ENCODE results near the gene POC1B.

The POC1B gene

GRCh38 chr12:89540586-89540985, 14.7 kb upstream of the POC1B start:
- in situ Hi-C loops (cut with MboI; ENCODE audit: low sequenced_read_pairs): loop anchor here (25.0 kb wide), 1 partner anchor 1372 kb away; no protein-coding TSS in a partner anchor

DNA sequence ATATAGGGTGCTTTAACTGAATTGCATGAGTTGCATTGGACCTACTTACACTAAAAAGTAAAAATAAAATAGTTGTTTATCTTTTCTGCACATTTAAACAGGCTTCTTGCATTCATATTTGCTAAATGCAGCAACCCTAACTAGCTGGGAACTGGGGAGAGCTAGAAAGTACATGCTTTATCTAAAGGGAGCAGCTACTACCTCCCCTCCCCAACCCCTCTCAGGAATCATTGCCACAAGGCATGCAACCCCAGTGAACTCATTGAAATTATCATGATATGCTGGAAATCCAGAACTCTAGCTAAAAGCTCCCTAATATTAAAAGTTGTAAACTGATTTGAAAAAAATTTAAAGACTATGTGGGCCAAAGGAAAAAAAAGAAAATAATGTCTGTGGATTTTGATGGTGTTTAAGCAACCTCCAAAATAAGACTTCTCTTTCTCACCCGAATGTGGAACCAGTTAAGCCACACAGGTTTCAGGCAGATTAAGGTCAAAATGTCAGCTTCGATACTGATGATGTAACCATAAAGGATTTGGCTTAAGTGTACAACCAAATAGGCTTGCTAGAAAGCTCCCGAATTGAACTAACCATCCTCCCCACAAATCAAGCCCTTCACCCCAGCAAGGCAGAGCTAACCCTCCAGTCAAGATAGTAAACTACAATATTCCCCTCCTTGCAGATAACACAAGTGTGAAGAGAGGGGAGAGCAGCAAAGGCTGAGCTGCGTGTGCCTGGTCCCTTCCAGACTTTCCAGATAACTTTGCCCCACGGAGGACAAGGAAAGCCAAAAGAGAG, 13.8 kb upstream of the POC1B start:
- in situ Hi-C loops (cut with MboI; ENCODE audit: low sequenced_read_pairs): loop anchor here (25.0 kb wide), 1 partner anchor 1373 kb away; no protein-coding TSS in a partner anchor

DNA sequence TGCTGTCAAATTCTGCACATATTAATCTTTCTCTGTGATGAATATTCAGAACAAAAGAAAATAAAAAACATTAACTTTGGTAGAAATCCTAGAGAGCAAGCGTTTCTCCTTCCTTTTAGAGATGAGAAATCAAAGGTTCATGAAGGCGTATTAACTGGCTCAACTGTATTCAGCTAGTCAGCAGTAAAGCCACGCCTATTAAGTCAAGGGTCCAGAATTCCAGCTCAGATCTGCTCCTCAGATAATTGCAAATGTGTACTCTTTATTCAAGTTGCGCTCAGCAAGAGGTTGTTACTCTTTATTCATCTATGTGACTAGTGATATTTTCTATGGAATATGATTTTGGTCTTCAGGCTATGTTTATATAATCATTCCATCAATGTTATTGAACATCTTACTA, 13.1 kb upstream of the POC1B start:
- in situ Hi-C loops (cut with MboI; ENCODE audit: low sequenced_read_pairs): loop anchor here (25.0 kb wide), 1 partner anchor 1373 kb away; no protein-coding TSS in a partner anchor

DNA sequence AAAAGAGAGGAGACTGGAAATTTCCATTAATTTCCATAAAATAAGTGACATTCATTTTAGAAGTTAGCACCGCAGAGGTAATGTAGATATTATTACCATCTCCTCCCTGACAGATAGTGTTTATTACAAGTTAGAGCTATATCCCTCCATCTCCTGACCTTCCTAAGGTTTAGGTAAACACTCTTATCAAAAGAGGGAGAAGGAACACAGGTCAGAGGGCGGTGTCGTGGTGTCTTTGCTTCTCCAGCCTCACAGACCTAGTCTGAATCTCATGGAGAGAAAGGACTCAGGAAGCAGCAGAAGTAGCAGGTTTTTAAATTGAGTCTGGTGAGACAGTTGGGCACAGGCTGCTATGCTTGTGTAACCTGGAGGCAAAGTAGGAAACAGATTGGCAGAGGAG, 11.5 kb upstream of the POC1B start:
- in situ Hi-C loops (cut with MboI; ENCODE audit: low sequenced_read_pairs): loop anchor here (25.0 kb wide), 1 partner anchor 1375 kb away; no protein-coding TSS in a partner anchor

DNA sequence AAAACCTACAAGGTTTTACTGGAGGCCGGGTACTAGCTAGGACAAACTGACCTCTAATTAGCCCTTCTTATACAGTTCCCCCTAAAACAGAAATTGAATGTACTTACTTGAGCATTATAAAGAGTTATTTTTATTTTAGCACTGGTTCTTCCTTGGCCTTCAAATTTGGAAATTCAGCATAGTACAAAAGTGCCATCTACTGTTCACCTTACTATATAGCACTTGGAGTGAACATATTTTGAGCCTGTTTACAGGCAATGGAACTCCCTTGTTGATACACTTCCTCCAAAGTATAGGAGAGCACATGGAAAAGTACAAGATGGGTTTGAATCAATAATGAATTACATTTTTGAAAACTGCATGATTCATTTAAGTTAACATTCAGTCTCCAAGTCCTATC, 3.9 kb upstream of the POC1B start:
- in situ Hi-C loops (cut with MboI; ENCODE audit: low sequenced_read_pairs): loop anchor here (25.0 kb wide), 1 partner anchor 1383 kb away; no protein-coding TSS in a partner anchor

GRCh38 chr12:89528434-89528833, 2.6 kb upstream of the POC1B start:
- in situ Hi-C loops (cut with MboI; ENCODE audit: low sequenced_read_pairs): loop anchor here (25.0 kb wide), 1 partner anchor 1384 kb away; no protein-coding TSS in a partner anchor

DNA sequence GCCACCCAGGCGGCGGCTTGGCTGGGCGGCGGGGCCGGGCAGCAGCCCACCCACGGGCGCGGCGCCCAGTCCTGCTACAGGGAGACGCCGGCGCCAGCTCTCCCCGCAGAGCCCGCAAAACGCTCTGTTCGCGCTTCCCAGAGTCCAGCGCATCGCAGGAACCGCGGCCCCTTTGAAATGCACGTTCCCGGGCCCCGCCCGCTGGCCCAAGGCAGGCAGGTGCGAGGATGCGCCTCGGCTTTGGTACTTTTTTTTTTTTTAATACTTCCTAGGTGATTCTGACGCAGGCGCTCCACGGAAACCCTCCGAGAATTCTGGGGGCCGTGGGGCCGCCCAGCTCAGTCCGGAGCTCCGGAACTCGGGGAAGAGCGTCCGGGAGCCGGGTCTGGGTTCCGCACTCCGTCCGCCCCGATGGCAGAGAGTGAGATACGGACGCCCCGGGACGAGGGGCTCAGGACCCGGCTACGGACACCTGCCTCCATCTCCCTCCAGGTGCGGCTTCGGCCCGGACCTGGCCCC, 483 bp downstream of the POC1B start:
- in situ Hi-C loops (cut with MboI; ENCODE audit: low sequenced_read_pairs): loop anchor here (25.0 kb wide), 1 partner anchor 1387 kb away; no protein-coding TSS in a partner anchor

DNA sequence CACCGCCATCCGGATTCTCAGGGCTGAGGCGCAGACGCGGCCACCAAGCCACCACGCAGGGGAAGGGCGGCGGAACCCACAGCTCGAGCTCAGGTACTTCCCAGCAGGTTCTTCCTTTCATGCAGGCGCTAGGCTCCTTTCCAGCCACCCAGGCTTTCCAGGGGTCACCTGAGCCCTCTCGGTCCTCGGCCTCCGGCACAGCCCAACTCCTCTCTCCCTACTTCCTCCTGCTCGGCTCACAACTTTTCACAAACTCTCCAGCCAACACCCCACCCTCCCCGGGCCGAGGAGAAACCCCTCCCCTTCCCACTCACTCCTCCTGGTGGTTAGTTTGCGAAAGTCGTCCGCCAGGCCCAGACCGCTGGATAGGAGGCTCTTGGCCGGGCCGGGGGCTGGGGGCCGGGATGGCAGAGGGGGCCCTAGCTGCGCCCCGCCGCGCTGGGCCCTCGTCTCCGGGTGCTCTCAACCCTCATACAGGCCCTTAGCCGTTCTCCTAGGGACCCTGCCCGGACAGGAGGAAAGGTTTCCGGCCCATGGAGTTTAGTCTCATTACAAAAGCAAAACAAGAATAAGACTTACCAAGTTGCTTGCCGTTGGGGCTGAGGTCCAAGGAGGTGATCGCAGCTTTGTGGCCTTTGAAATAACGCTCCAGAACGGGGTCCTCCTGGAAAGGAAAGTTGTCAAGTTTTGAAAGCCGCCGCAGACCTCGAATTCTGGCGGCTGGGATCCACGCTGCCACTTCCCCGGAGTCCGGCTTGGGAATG, 1.1 kb downstream of the POC1B start, which contains the start of gene GALNT4:
Gene GALNT4, minus strand, starts transcription at position 256 of the 764 bp plus-strand sequence. Its CDS starts 247 bp downstream, at position 9.
- in situ Hi-C loops (cut with MboI; ENCODE audit: low sequenced_read_pairs): loop anchor here (25.0 kb wide), 1 partner anchor 1388 kb away; no protein-coding TSS in a partner anchor

GRCh38 chr12:89523843-89524540, 1.9 kb downstream of the POC1B start:
- in situ Hi-C loops (cut with MboI; ENCODE audit: low sequenced_read_pairs): no loop called here

GRCh38 chr12:89523393-89523792, 2.5 kb downstream of the POC1B start:
- in situ Hi-C loops (cut with MboI; ENCODE audit: low sequenced_read_pairs): no loop called here

DNA sequence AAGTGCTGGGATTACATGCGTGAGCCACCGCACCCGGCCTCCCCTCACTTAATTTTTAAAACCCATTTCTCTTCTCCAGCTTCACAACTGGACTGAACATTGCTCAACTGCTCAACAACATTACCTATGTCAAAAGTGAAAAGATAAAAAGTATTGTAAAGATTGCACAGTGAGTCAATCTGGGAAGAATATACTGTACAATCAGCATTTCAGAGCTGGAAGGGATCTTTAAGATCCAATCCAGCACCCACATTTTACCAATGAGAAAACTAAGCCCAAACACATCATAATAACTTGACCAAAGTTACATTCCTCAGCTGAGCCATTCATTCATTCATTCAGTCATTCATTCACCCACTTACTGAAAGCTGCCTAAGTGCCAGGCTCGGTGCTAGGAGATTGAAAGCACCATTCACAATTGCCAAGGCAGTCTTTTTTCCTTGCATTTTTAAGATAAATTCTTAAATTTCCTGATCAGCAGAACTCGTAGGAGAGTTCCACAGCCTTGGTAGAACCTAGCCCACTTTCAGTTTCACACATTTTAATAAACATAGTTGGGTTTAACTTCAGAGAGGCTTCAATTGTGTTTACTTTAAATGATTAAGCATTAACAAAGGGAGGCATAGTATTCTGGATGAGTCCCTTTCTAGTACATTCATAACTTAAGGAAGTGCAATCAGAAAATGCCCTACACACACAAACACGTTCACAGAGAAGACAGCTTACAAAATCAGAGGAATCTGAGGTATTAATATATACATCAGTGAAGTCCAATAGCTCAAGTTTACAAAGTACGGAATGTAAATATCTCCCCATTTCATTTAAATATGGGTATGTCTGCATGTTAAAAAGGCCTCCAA, 4.3 kb downstream of the POC1B start:
- in situ Hi-C loops (cut with MboI; ENCODE audit: low sequenced_read_pairs): no loop called here

GRCh38 chr12:89517720-89518119, 8.1 kb downstream of the POC1B start:
- in situ Hi-C loops (cut with MboI; ENCODE audit: low sequenced_read_pairs): no loop called here

DNA sequence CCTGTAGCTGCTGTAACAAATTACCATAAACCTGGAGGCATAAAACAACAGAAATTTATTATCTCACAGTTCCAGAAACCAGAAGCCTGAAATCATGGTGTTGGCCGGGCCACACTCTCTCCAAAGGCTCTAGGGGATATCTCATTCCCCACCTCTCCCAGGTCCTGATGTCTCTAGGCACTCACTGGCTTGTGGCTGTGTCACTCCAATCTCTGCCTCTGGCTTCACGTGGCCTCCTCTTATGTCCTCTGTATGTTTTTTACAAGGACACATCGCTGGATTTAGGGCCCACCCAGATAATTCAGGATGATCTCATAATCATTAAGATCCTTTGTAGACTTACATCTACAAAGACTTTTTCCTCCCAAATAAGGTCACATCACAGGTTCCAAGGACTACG, 9.2 kb downstream of the POC1B start:
- in situ Hi-C loops (cut with MboI; ENCODE audit: low sequenced_read_pairs): no loop called here

GRCh38 chr12:89514751-89515150, 11.1 kb downstream of the POC1B start:
- in situ Hi-C loops (cut with MboI; ENCODE audit: low sequenced_read_pairs): no loop called here

DNA sequence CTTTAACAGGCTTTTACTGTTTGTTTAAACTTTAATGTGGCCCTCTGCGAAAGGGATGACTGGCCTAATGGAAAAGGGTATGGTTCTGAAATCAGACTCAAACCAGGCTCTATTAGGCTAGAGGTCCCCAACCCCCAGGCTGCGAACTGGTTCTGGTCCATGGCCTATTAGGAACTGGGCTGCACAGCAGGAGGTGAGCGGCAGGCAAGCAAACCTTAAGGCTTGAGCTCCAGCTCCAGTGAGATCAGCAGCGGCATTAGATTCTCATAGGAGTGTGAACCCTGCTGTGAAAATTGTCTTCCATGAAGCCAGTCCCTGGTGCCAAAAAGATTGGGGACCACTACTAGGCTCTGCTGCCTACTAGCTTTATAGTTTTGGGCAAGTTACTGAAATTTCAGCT, 12.3 kb downstream of the POC1B start:
- in situ Hi-C loops (cut with MboI; ENCODE audit: low sequenced_read_pairs): no loop called here

DNA sequence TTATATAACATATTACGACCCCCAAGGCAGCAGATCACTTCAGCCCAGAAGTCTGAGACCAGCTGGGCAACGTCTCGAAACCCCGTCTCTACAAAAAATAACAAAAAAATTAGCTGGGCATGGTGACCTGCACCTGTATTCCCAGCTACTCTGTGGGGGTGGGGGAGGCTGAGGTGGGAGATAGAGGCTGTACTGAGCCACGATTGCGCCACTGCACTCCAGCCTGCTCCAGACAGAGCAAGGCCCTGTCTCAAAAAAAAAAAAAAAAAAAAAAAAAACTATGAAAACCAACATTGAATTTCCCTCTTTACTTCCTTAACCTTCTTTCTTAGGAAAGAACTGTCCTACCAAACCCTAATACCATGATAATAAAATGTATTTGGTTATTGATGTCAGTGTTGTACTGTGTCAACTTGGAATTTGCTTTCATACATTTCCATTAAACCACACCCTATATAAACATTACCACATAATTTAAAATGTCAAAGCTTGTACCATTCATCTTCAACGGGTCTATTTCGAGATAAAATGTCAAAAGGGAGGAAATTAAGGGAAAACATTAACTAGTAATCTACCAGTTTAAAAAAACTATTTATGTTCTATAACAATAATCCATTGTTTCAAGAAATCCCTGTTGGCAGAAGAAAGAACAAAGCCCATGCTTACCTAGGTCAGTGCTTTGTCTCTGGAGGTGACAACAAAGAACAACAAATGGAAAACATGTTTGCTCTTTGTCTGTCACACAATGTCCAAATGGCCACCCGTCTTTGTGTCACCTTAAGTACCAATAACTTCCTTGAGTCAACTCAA, 18.6 kb downstream of the POC1B start:
- in situ Hi-C loops (cut with MboI; ENCODE audit: low sequenced_read_pairs): no loop called here

DNA sequence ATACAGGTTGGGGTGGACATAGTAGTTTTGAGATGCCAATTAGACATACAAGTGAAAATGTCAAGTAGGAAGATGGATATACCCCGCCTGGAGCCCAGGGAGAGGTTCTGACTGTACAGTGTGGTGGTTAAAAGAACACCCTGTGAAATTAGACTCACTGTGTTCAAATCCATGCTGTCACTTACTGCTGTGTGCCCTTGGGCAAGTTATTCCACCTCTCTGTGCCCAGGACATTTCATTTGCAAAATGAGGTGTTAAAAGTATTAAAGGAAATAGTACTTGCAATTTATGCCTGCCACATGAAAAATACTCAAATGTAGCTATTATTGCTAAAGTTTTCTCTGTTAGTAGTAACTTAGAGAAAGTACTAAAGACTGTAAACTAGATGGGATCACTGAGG, 19.8 kb downstream of the POC1B start:
- in situ Hi-C loops (cut with MboI; ENCODE audit: low sequenced_read_pairs): no loop called here

- in situ Hi-C loops (cut with MboI; ENCODE audit: low sequenced_read_pairs): no loop called here
Measured at GRCh38 chr12:89504560-89505346, 21.1 kb downstream of the POC1B start.
